Spinal cord (tissue), 10 donors: ENCODE measurements around the gene RTBDN. TPM values are rescaled to one million over a fixed set of nuclear protein-coding genes. Genes with fewer than 3 reads are reported as not detected.
A peak's percentile ranks its signal among the peaks of the same experiment; 100 is the strongest.

Source experiments
- DNase-seq, 6 donors: peaks; one replicate each; pipeline versions ENCODE4 v3.0.0 to v3.0.0-alpha.2; 2013 to 2015; ENCODE audit warnings: low spot score in 6 of 6, low read depth in 4 of 6
- H3K27ac ChIP-seq: one replicate; pipeline ENCODE4 v1.5.1; 2013; ENCODE audit warnings: low read depth, low read length, control low read depth
- H3K27me3 ChIP-seq: one replicate; pipeline ENCODE4 v1.6.1; 2013; ENCODE audit warnings: low read length; ENCODE audit not compliant: control insufficient read depth, insufficient read depth
- H3K36me3 ChIP-seq: one replicate; pipeline ENCODE4 v1.6.1; 2013; ENCODE audit warnings: low read length; ENCODE audit not compliant: control insufficient read depth, insufficient read depth
- H3K4me1 ChIP-seq: one replicate; pipeline ENCODE4 v1.6.1; 2013; ENCODE audit warnings: low read length; ENCODE audit not compliant: control insufficient read depth, insufficient read depth
- H3K4me3 ChIP-seq: one replicate; pipeline ENCODE4 v1.5.1; 2013; ENCODE audit warnings: low read depth, low read length, control low read depth
- H3K9me3 ChIP-seq: one replicate; pipeline ENCODE4 v1.6.1; 2013; ENCODE audit warnings: low read length; ENCODE audit not compliant: control insufficient read depth, insufficient read depth
- WGBS: methylation state at CpG from one replicate; pipeline ENCODE4 v1.1.5; 2013; ENCODE audit warnings: missing lambda C conversion rate; ENCODE audit not compliant: insufficient coverage; 5-methylcytosine and 5-hydroxymethylcytosine counted together
- polyA plus RNA-seq, 2 donors: library from polyadenylated mRNA; unstranded; fragments of 120-200 nt; gene quantifications; one replicate each; pipeline ENCODE4 v1.2.1, GENCODE V29; 2013; ENCODE audit not compliant: insufficient read length in 2 of 2
- total RNA-seq, 2 donors: library from RNA; depleted of rRNA in 1 of 2; stranded (reverse); fragments of 120-200 nt in 1 of 2; fragments of >200 nt in 1 of 2; gene quantifications; one replicate each; pipeline versions ENCODE4 v1.2.3 to v1.2.4, GENCODE V29; 2013 to 2014
- donor health status: healthy.

The RTBDN gene
- total and polyA plus RNA-seq, 4 donors, result 1.1 to 6.8 (median 3.8) TPM

GRCh38 chr19:12783849-12784393 is 50.5 kb downstream of the RTBDN start:
- Histone ChIP-seq H3K36me3 (no peaks in the 10 kb centered on the region), H3K27me3 (no peaks in the 10 kb centered on the region), H3K4me3 (no peak overlapping the region), H3K4me1 (peaks cover 64% of the 10 kb centered on the region), H3K9me3 (no peaks in the 10 kb centered on the region), H3K27ac (peak overlapping the region; percentile 92)
- DNase-seq, result no peak
- WGBS, result 30% methylated on average over 17 of the region's 19 CpGs

DNA sequence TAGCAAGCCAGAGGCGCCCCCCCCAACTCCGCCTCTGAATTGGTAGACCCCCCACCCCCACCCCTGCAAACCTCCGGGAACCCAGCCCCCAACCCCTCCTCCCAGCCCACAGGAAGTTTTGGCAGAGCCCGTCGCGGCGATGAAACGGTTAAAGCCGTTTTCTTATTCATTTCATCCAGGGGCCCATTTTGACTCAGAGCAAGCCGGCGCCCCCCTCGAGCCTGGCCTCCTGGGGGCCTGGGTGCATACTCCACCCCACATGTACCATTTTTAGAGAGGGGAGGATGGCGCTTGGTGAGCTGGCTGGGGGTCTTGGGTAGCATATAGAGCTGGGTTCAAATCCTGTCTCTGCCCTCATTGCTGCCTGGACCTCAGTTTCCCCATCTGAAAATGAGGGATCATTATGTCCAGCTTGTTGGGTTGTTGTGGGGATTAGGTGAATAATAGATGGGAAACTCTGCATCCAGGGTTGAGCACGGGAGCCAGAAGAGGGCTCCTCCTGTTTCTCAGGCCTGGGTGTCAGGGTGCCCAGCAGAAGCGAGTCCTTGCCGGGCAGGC is 51.0 kb downstream of the RTBDN start:
- H3K27me3 ChIP-seq, result no peaks in the 10 kb centered on the region
- H3K9me3 ChIP-seq, result no peaks in the 10 kb centered on the region
- peak overlapping the region; percentile 62 for H3K4me3 ChIP-seq
- no peak for DNase-seq
- H3K27ac ChIP-seq, result peak overlapping the region; percentile 92
- H3K4me1 ChIP-seq, result peaks cover 64% of the 10 kb centered on the region
- WGBS, result 30% methylated on average over 4 of the region's 16 CpGs
- no peaks in the 10 kb centered on the region for H3K36me3 ChIP-seq

DNA sequence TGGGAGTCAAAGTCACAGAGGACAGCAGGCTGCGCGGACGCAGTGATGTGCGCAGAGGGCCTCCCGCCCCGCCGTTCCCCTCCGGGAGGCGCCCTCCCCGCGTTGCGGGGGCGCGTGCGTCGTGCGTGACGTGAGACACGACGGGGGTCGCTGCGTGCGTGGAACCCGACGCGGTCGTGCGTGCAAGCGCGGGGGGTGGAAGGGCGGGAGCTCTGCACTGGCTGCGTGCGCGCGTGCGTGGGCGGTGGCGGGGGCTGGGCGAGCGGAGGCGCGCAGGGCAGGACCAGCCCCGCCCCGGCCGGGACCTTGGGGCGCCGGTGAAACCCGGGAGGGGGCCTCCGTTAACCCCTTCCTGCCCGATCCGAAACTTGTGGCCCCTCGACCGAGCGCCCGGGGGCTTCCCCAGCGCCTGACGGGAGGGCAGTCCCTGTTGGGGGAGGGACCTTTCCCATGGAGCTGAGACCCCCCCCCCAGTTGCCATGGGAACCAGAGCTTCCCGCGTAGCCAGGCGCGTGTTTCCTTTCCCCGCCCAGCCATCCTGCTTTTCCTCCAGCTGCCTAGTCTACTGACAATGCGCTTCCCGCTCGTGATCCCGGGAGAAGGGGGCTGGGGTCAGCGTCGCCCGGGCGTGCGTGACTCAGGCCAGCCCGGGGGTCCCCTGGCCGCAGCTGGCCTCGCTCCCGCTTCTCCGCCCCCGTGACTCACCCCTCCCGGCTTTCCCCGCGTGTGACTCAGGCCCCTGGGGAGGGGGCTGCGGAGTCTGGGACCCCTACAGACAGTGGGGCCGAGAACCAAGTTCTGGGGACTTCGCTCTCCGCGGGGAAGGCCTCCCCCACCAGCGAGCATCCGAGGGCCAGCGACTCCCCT is 51.7 kb downstream of the RTBDN start:
- H3K36me3 ChIP-seq, result no peaks in the 10 kb centered on the region
- peak overlapping the region; percentile 62 for H3K4me3 ChIP-seq
- no peaks in the 10 kb centered on the region for H3K27me3 ChIP-seq
- DNase-seq, result peak in 3 of 6 donors; percentile 78 to 96 (median 95)
- H3K9me3 ChIP-seq, result no peaks in the 10 kb centered on the region
- H3K4me1 ChIP-seq, result peaks cover 68% of the 10 kb centered on the region
- peak overlapping the region; percentile 92 for H3K27ac ChIP-seq
- 0% methylated on average over 82 of the region's 88 CpGs for WGBS

DNA sequence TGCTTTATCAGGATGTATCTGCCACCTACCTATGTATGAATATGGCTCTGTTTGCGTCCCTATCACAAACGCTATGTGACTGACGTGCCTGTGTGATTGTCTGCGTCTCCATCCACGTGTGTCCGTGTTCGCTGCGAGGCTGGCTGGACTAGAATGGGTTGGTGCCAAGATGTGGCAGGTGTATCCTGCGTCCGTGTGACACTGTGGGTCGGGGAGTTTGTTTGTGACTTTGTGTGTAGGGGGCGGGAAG is 52.3 kb downstream of the RTBDN start:
- no peaks in the 10 kb centered on the region for H3K27me3 ChIP-seq
- no peak for DNase-seq
- H3K36me3 ChIP-seq, result no peaks in the 10 kb centered on the region
- WGBS, result 3% methylated on average over 12 of the region's 12 CpGs
- peak overlapping the region; percentile 92 for H3K27ac ChIP-seq
- H3K4me1 ChIP-seq, result peaks cover 73% of the 10 kb centered on the region
- H3K9me3 ChIP-seq, result no peaks in the 10 kb centered on the region
- H3K4me3 ChIP-seq, result peak overlapping the region; percentile 62

DNA sequence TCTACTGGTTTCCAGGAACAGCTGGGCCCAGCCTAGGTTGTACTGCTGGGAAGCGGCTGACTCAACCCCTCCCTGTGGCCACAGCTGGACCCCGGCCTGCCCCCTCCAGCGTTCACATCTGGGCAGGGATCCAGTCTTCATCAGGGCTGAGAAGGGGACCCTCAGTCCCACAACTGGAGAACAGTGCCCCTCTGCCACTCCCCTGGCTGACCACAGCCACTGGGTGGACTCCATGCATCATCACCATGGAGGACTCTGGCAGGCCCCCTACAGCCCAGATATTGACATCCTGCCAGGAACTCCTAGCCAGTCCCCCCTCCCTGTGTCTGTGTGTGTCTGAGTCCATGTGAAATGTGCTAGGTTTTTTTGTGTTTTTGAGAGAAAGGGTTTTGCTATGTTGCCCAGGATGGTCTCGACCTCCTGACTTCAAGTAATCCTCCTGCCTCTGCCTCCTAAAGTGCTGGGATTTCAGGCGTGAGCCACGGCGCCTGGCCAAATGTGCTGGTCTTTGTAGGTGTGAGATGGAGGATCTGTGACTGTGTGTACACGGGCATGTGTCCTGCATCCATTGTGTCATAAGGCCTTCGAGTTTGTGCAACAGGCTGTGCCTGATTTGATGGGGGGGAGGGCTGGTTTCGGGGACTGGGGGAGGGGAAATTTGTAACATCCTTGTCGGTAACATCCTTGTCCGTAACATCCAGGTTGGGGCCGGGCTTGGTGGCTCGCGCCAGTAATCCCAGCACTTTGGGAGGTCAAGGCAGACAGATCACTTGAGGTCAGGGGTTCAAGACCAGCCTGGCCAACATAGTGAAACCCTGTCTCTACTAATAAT is 55.0 kb downstream of the RTBDN start:
- Histone ChIP-seq H3K36me3 (peaks cover 2% of the 10 kb centered on the region), H3K4me3 (peak overlapping the region; percentile 69), H3K9me3 (no peaks in the 10 kb centered on the region), H3K4me1 (peaks cover 68% of the 10 kb centered on the region), H3K27me3 (no peaks in the 10 kb centered on the region), H3K27ac (peak overlapping the region; percentile 93)
- 61% methylated on average over 14 of the region's 15 CpGs for WGBS
- peak in 2 of 6 donors; percentile 76 to 79 for DNase-seq

DNA sequence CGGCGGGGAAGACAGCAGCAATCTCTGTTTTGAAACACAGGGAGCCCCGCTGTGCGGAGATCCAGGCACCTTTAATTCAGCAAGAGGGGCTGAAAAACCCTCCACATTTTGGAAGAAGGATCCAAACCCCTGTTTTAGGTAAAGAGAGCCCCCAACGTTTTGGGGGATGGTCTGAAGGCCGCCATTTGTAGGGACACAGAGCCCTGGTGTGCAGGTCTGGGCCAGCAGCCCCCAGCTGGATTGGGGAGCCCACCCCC is 55.5 kb downstream of the RTBDN start:
- WGBS, result 23% methylated on average over 4 of the region's 6 CpGs

DNA sequence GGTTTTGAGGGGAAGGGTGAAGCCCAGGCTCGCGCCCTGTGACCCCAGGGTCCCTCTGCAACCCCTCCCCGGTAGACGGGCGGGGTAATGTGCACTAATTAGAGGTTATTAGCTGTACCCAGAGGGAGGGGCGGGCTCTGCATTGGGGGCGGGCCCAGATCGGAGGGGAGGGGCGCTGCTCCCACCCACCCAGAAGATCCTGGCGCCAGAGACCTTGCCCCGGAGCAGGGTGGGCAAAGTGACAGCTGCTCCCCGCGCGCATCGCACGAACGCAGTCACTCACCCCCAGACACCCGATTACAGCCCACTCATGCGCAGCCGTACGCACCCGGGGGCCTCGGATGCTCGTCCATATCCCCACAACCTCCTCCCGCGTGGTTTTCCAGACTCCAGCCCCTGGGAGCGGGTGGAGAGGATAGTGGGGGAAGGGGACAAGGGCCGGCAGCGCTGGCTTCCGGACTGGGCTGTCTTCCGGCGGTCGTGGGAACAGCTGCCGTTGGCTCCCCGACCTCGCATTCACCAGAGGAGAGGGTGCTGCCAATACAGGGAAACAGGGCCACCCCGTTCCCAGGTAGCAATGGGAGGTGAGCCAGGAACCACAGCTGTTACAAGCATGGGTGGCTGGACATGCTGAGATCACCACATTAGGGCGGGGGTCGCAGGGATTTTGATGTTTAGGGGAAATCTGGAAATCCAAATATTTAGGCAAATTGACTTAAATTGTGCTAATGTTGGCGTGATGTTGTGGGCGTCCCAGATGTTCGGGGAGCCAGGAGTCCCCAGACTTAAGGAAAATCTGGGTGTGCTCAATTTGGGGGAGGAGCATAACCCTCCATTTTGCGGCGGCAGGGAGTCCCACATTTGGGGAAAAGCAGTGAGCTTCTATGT is 56.1 kb downstream of the RTBDN start:
- H3K9me3 ChIP-seq, result no peaks in the 10 kb centered on the region
- peaks cover 59% of the 10 kb centered on the region for H3K4me1 ChIP-seq
- H3K27ac ChIP-seq, result peak overlapping the region; percentile 93
- peaks cover 3% of the 10 kb centered on the region for H3K36me3 ChIP-seq
- peak in 2 of 6 donors; percentile 82 to 86 for DNase-seq
- H3K27me3 ChIP-seq, result no peaks in the 10 kb centered on the region
- H3K4me3 ChIP-seq, result peak overlapping the region; percentile 69
- 2% methylated on average over 32 of the region's 44 CpGs for WGBS

More for the DNA sequence above, 55.5 kb downstream of the RTBDN start:
- peaks cover 64% of the 10 kb centered on the region for H3K4me1 ChIP-seq
- no peaks in the 10 kb centered on the region for H3K27me3 ChIP-seq
- peak overlapping the region; percentile 69 for H3K4me3 ChIP-seq
- H3K36me3 ChIP-seq, result peaks cover 3% of the 10 kb centered on the region
- DNase-seq, result no peak
- peak overlapping the region; percentile 93 for H3K27ac ChIP-seq
- H3K9me3 ChIP-seq, result no peaks in the 10 kb centered on the region

DNA sequence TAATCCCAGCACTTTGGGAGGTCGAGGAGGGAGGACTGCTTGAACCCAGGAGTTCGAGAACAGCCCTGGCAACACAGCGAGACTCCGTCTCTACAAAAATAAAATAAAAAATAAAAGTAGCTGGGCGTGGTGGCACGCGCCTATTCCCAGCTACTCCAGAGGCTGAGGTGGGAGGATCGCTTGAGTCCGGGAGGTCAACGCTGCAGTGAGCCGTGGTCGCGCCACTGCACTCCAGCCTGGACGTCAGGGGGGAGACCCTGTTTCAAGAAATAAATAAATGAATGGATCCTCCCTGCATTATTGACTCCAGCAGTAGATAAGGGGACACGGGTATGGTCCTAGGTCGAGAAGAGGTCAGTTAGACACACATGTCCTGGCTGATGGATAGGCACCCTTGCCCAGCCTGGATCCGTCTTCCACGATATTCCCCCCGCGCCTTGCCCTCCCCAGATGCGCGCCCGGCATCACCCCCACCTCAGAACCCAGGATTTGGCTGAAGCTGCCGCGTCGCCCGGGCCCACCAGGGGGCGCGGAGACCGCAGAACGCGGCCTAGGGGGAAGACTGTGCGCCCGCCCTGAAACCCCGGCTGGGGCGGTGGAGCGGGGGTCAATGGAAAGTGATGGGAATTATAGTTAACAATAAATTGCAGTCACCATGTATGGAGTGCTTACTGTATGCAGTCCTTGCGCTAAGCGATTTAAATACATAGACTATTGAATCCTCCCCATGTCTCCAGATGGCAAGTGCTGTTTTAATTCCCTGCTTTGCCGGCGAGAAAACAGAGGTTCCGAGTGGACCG is 57.0 kb downstream of the RTBDN start:
- H3K4me3 ChIP-seq, result peak overlapping the region; percentile 69
- H3K9me3 ChIP-seq, result no peaks in the 10 kb centered on the region
- peak in 3 of 6 donors; percentile 63 to 93 (median 91) for DNase-seq
- WGBS, result 4% methylated on average over 29 of the region's 43 CpGs
- H3K4me1 ChIP-seq, result peaks cover 51% of the 10 kb centered on the region
- H3K27ac ChIP-seq, result peak overlapping the region; percentile 93
- H3K27me3 ChIP-seq, result no peaks in the 10 kb centered on the region
- H3K36me3 ChIP-seq, result peaks cover 3% of the 10 kb centered on the region
